ENCODE data around the gene HES7. TPM values are rescaled to one million over a fixed set of nuclear protein-coding genes. Genes with fewer than 3 reads are reported as not detected.
"Not testable (repeated sequence)": the region's sequence is repeated elsewhere in the genome, so short reads cannot be mapped to it uniquely, and the experiment has no call there.

The HES7 gene
- total RNA-seq, 4 donors from 2014 or later = 1.4 TPM; not detected in 3

DNA sequence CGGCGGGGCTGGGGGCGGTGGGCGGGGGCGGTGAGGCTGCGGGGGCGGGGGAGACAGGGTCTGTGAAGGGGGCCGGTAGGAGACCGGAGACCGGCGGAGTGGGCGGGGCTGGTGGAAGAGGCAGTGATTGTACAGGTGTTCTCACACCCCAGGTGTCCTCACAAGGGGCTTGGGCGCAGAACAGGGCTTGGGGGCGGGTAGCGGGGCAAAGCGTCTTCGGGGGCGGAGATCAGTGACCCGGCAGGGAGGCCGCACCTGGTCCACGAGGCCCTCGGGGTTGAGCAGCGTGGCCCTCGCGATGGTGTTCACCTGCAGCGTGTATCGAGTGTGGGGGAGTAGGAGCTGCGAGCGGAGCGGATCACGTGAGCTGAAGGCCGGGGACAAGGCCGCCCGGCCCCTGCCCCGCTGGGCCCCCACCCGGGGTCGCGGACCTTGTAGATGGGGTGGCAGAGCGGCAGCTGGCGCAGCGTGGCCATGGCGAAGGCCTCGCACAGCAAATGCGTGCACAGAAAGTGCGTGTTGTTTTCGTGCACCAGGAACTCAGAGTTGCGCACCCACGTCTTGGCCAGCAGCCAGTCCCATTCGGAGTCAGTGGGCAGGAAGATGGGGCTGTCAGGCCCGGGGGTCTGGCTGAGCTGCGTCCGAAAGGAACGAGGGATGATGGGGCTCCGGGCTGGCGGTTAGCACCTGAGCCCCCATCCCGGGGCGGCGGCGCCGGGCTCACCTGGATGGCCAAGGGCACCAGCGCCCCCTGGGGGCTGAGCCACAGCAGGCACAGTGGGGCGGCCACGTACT, 14.0 kb downstream of the HES7 start:
- Histone ChIP-seq H3K36me3 (no peaks in the 10 kb centered on the region), H3K27ac (replicated peaks in 1 of 4) (no peak overlapping the region), H3K4me1 (peaks cover 7 to 11% (median 10%) of the 10 kb centered on the region in 4 donors), H3K9me3 (no peaks in the 10 kb centered on the region), H3K4me3 (peak overlapping the region in 3 of 4 donors; percentile 27 to 45 (median 31)), H3K27me3 (peaks cover 8 to 77% (median 32%) of the 10 kb centered on the region in 4 donors)
- 27% methylated on average over 21 of the region's 63 CpGs for WGBS
- TF ChIP-seq EP300 (IDR thresholded peaks at IDR 0.05) = no peak
- TF ChIP-seq CTCF (IDR thresholded peaks at IDR 0.05) = peak; percentile 62 to 78 (median 65)
- no peak for TF ChIP-seq POLR2AphosphoS5 (IDR thresholded peaks at IDR 0.05)
- intact Hi-C loops (cut with DNase I) = no loop called here
- no peak for DNase-seq (ENCODE audit: extremely low spot score)

DNA sequence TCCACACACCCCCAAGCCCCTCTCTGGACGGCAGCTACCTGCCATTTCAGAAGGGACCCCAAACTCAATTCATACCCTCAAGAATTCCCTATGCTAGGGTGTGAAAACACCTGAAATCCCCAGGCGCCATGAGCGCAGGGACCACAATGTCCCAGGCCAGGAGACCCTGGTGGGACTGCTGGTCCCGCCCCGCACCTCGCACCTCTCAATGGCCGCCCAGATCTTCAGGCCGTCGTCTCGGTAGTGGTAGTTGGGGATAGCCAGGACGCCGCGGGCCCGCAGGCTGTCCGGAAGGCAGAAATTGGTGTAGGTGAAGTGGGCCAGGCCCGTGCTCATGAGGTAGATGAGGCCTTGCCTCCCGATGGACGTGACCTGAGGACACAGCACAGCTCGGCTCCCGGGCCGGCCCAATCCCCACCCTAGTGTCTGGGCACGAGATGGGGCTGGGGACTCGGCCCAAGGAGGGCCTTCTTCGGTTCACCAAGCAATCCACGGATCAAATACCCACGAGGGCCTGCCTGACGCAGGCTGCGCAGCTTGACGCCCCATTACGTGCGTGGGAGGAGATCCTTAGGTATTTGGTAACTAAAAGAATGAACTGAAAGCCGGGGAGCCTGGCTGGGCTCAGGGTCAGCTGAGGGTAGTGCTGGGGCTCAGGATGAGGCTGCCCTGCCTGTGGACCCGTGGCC, 14.8 kb downstream of the HES7 start:
- Histone ChIP-seq H3K36me3 (no peaks in the 10 kb centered on the region), H3K4me1 (peaks cover 7 to 11% (median 10%) of the 10 kb centered on the region in 4 donors), H3K9me3 (no peaks in the 10 kb centered on the region), H3K27ac (replicated peaks in 1 of 4) (no peak overlapping the region), H3K4me3 (no peak overlapping the region), H3K27me3 (peaks cover 8 to 72% (median 30%) of the 10 kb centered on the region in 4 donors)
- no peak for DNase-seq (ENCODE audit: extremely low spot score)
- 78% methylated on average over 30 of the region's 33 CpGs for WGBS
- intact Hi-C loops (cut with DNase I) = no loop called here
- TF ChIP-seq POLR2A (IDR thresholded peaks at IDR 0.05; ENCODE audit: low read depth) (no peak), CTCF (IDR thresholded peaks at IDR 0.05) (no peak), EP300 (IDR thresholded peaks at IDR 0.05) (no peak), POLR2AphosphoS5 (IDR thresholded peaks at IDR 0.05) (no peak)

GRCh38 chr17:8106980-8107379, 16.9 kb downstream of the HES7 start:
- Histone ChIP-seq H3K27me3 (peaks cover 8 to 61% (median 20%) of the 10 kb centered on the region in 4 donors), H3K4me1 (peaks cover 7 to 11% (median 10%) of the 10 kb centered on the region in 4 donors)
- H3K27ac ChIP-seq (replicated peaks in 1 of 4); intact Hi-C loops (cut with DNase I); H3K4me3 ChIP-seq; H3K36me3 ChIP-seq; DNase-seq (ENCODE audit: extremely low spot score); H3K9me3 ChIP-seq: not testable (repeated sequence)
- WGBS = 80% methylated on average over 4 of the region's 4 CpGs

- Histone ChIP-seq H3K4me1 (peaks cover 7 to 11% (median 10%) of the 10 kb centered on the region in 4 donors), H3K36me3 (no peaks in the 10 kb centered on the region), H3K9me3 (no peaks in the 10 kb centered on the region), H3K27ac (replicated peaks in 1 of 4) (no peak overlapping the region), H3K27me3 (peaks cover 8 to 51% (median 16%) of the 10 kb centered on the region in 4 donors), H3K4me3 (no peak overlapping the region)
- intact Hi-C loops (cut with DNase I) = no loop called here
- DNase-seq (ENCODE audit: extremely low spot score) = no peak
- no peak for TF ChIP-seq CTCF (IDR thresholded peaks at IDR 0.05)
- TF ChIP-seq EP300 (IDR thresholded peaks at IDR 0.05) = no peak
- TF ChIP-seq POLR2A (IDR thresholded peaks at IDR 0.05; ENCODE audit: low read depth) = no peak
- TF ChIP-seq POLR2AphosphoS5 (IDR thresholded peaks at IDR 0.05) = no peak
- 75% methylated on average over 5 of the region's 5 CpGs for WGBS
These were observed 17.9 kb downstream of the HES7 start for GRCh38 chr17:8105957-8106398.

DNA sequence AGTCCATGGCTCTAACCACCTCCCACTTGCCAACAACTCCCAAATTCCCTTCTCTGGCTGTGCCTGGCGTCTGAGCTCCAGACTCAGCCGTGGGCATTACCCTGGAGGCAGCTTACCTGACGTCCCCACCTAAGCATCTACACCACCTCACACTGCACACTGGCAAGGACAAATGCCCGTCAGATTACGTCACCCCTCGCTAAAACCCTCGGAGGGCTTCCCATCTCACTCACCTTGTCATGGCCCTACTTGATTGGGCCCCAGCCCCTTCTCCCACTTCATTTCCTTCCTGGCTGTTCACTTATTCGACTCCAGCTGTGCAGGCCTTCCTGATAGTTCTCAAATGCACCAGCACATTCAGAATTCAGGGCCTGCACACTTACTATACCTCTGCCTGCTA, 19.0 kb downstream of the HES7 start:
- H3K4me1 ChIP-seq = peaks cover 2 to 5% (median 4%) of the 10 kb centered on the region in 4 donors
- DNase-seq (ENCODE audit: extremely low spot score) = no peak
- H3K27me3 ChIP-seq = peaks cover 6 to 40% (median 6%) of the 10 kb centered on the region in 4 donors
- 68% methylated on average over 8 of the region's 8 CpGs for WGBS
- intact Hi-C loops (cut with DNase I) = no loop called here
- TF ChIP-seq POLR2AphosphoS5 (IDR thresholded peaks at IDR 0.05) (no peak), CTCF (IDR thresholded peaks at IDR 0.05) (no peak), POLR2A (IDR thresholded peaks at IDR 0.05; ENCODE audit: low read depth) (no peak), EP300 (IDR thresholded peaks at IDR 0.05) (no peak)
- H3K36me3 ChIP-seq = no peaks in the 10 kb centered on the region
- H3K9me3 ChIP-seq = no peaks in the 10 kb centered on the region
- no peak overlapping the region for H3K27ac ChIP-seq (replicated peaks in 1 of 4)
- H3K4me3 ChIP-seq = no peak overlapping the region

All from esophagus muscularis mucosa (tissue), 4 donors.